SK-N-SH (cell line): Measurements from ENCODE around the gene ADAMTSL1. TPM values are rescaled to one million over a fixed set of nuclear protein-coding genes. Genes with fewer than 3 reads are reported as not detected.

ENCODE experiments used
- CTCF ChIA-PET: fragments of 300-600, 350-600 bp; formaldehyde crosslinking; extraction: SDS; loops from one replicate; lab custom pipeline; 2021; lab: Yijun Ruan, JAX
- POLR2A ChIA-PET: fragments of 350-600 bp; sonication (Branson Sonifier 250); formaldehyde crosslinking; extraction: SDS; loops from one replicate; lab custom pipeline; 2020; ENCODE audit warnings: antibody characterized with exemption, inconsistent platforms; lab: Yijun Ruan, JAX
- DNase-seq: peaks from one replicate; pipeline ENCODE4 v3.0.0; 2012
- H2AFZ ChIP-seq: fragments of 200-600 bp; sonication (generic); 2 replicates; pipeline ENCODE4 v1.8.1; 2016; ENCODE audit warnings: antibody characterized with exemption, mild to moderate bottlenecking, low read depth
- H3F3A ChIP-seq: fragments of 200-600 bp; sonication (generic); replicated peaks from 2 replicates; pipeline ENCODE3; 2016; ENCODE audit warnings: antibody characterized with exemption, mild to moderate bottlenecking; ENCODE audit not compliant: insufficient read depth
- H3K27ac ChIP-seq, 2 experiments: fragments of 200-500 bp in 1 of 2; fragments of 200-600 bp in 1 of 2; sonication (Bioruptor generic) in 1 of 2; sonication (generic), shearing (Covaris generic) in 1 of 2; 2 replicates each; pipeline versions ENCODE4 v1.5.1 to v1.6.1; 2014 to 2016; ENCODE audit warnings: low read depth in 2 of 2, inconsistent platforms in 1 of 2, low read length in 1 of 2, mild to moderate bottlenecking in 1 of 2, mixed read lengths in 1 of 2
- H3K27me3 ChIP-seq: fragments of 200-600 bp; sonication (generic), shearing (Covaris generic); 2 replicates; pipeline ENCODE4 v1.6.1; 2016; ENCODE audit warnings: mixed run types; ENCODE audit not compliant: insufficient read depth
- H3K36me3 ChIP-seq, 2 experiments: fragments of 200-500 bp in 1 of 2; fragments of 200-600 bp in 1 of 2; sonication (Bioruptor generic) in 1 of 2; sonication (generic) in 1 of 2; replicated peaks in 1 of 2; 2 replicates each; pipeline versions ENCODE3 to v1.5.1; 2014 to 2016; ENCODE audit warnings: low read length in 1 of 2, mild to moderate bottlenecking in 1 of 2; ENCODE audit not compliant: insufficient read depth in 2 of 2, control insufficient read depth in 1 of 2
- H3K4me1 ChIP-seq, 2 experiments: fragments of 200-500 bp in 1 of 2; fragments of 200-600 bp in 1 of 2; sonication (Bioruptor generic) in 1 of 2; sonication (generic), shearing (Covaris generic) in 1 of 2; 2 replicates each; pipeline versions ENCODE4 v1.5.1 to v1.6.1; 2014 to 2016; ENCODE audit warnings: low read depth in 1 of 2, low read length in 1 of 2, mixed run types in 1 of 2; ENCODE audit not compliant: insufficient read depth in 2 of 2, control insufficient read depth in 1 of 2
- H3K4me2 ChIP-seq: fragments of 200-600 bp; sonication (generic), shearing (Covaris generic); 2 replicates; pipeline ENCODE4 v1.6.1; 2017; ENCODE audit warnings: mixed run types
- H3K4me3 ChIP-seq, 2 experiments: fragments of 200-500 bp in 1 of 2; fragments of 200-600 bp in 1 of 2; sonication (Bioruptor generic) in 1 of 2; sonication (generic), shearing (Covaris generic) in 1 of 2; 2 replicates each; pipeline versions ENCODE4 v1.5.1 to v1.8.1; 2014 to 2016; ENCODE audit warnings: low read depth in 2 of 2, inconsistent platforms in 1 of 2, low read length in 1 of 2, mild to moderate bottlenecking in 1 of 2, mixed read lengths in 1 of 2, moderate library complexity in 1 of 2
- H3K79me2 ChIP-seq: fragments of 200-600 bp; sonication (generic); 2 replicates; pipeline ENCODE4 v1.8.1; 2017; ENCODE audit warnings: mild to moderate bottlenecking; ENCODE audit not compliant: insufficient read depth
- H3K9ac ChIP-seq: fragments of 200-600 bp; sonication (generic); 2 replicates; pipeline ENCODE4 v1.6.1; 2017; ENCODE audit warnings: mixed run types
- H3K9me2 ChIP-seq: fragments of 200-600 bp; sonication (generic); 2 replicates; pipeline ENCODE4 v1.6.1; 2017; ENCODE audit warnings: mixed run types
- H3K9me3 ChIP-seq: fragments of 200-600 bp; sonication (generic); 2 replicates; pipeline ENCODE4 v1.6.1; 2017; ENCODE audit warnings: mixed run types, mild to moderate bottlenecking, moderate library complexity
- H4K20me1 ChIP-seq: fragments of 200-600 bp; sonication (generic); 2 replicates; pipeline ENCODE4 v1.6.1; 2017; ENCODE audit warnings: mild to moderate bottlenecking, mixed run types; ENCODE audit not compliant: insufficient read depth
- CHD2 ChIP-seq: fragments of 150-350 bp; IDR thresholded peaks from 2 replicates; pipeline ENCODE4 v1.6.1; 2018; ENCODE audit warnings: low read length; ENCODE audit not compliant: partially characterized antibody
- EZH2phosphoT487 ChIP-seq: fragments of 200-600 bp; sonication (generic); IDR thresholded peaks from 2 replicates; pipeline ENCODE4 v1.6.1; 2017; ENCODE audit warnings: low read depth, mixed run types, mild to moderate bottlenecking, antibody characterized with exemption, moderate library complexity, borderline replicate concordance
- FOSL2 ChIP-seq: IDR thresholded peaks from 2 replicates; pipeline ENCODE4 v1.4.0; 2012; ENCODE audit warnings: low read depth, mild to moderate bottlenecking, moderate library complexity, borderline replicate concordance
- FOXJ3 ChIP-seq: sonication (generic); formaldehyde crosslinking; IDR thresholded peaks from 2 replicates; pipeline ENCODE4 v1.5.1; 2020; ENCODE audit warnings: mild to moderate bottlenecking, missing genetic modification reagents
- GABPA ChIP-seq: IDR thresholded peaks from 2 replicates; pipeline ENCODE4 v1.4.0; 2012; ENCODE audit warnings: low read depth, mild to moderate bottlenecking
- GATA2 ChIP-seq: sonication (generic); formaldehyde crosslinking; IDR thresholded peaks from 2 replicates; pipeline ENCODE4 v1.5.0; 2020; ENCODE audit warnings: mild to moderate bottlenecking, missing genetic modification reagents
- JUND ChIP-seq: IDR thresholded peaks from 2 replicates; pipeline ENCODE4 v1.4.0; 2012
- MEF2A ChIP-seq: IDR thresholded peaks from 2 replicates; pipeline ENCODE4 v1.4.0; 2012; ENCODE audit warnings: low read depth, borderline replicate concordance
- NRF1 ChIP-seq: IDR thresholded peaks from 2 replicates; pipeline ENCODE4 v1.6.1; 2012; ENCODE audit warnings: low read depth, mild to moderate bottlenecking, low read length
- PBX3 ChIP-seq: IDR thresholded peaks from 2 replicates; pipeline ENCODE4; 2012
- RAD21 ChIP-seq: IDR thresholded peaks from 2 replicates; pipeline ENCODE4 v1.6.1; 2012; ENCODE audit warnings: mild to moderate bottlenecking, low read length
- RCOR1 ChIP-seq: fragments of 150-350 bp; IDR thresholded peaks from 2 replicates; pipeline ENCODE4 v1.6.1; 2017; ENCODE audit warnings: antibody characterized with exemption, low read length
- RFX5 ChIP-seq: IDR thresholded peaks from 2 replicates; pipeline ENCODE4 v1.6.1; 2012; ENCODE audit warnings: mild to moderate bottlenecking, improper control_type of control experiment, low read length
- SIN3A ChIP-seq: IDR thresholded peaks from 2 replicates; pipeline ENCODE4 v1.6.1; 2012; ENCODE audit warnings: low read depth, mild to moderate bottlenecking, low read length, moderate library complexity, borderline replicate concordance
- ZBTB33 ChIP-seq: IDR thresholded peaks from 2 replicates; pipeline ENCODE4 v1.4.0; 2012; ENCODE audit warnings: low read depth, borderline replicate concordance
- WGBS: methylation state at CpG from one replicate; pipeline ENCODE4 v1.1.6; 2017; ENCODE audit warnings: low lambda C conversion rate; 5-methylcytosine and 5-hydroxymethylcytosine counted together
- polyA plus RNA-seq, 3 experiments: library from polyadenylated mRNA; depleted of rRNA; stranded (reverse); fragments of >200 nt; gene quantifications; 2 replicates each; pipeline ENCODE4 v1.2.3, GENCODE V29; 2012
- TF ChIP-seq, protein P1 (sequence below): IDR thresholded peaks from 2 replicates; pipeline ENCODE4 v1.4.0; 2012; ENCODE audit warnings: low read depth
- TF ChIP-seq, protein P2 (sequence below): fragments of 150-350 bp; IDR thresholded peaks from 2 replicates; pipeline ENCODE4 v1.6.1; 2016; ENCODE audit warnings: mild to moderate bottlenecking, low read depth, low read length

ADAMTSL1 gene
- polyA plus RNA-seq, 1 of the 3 experiments (the other 2 are of a cell fraction): 114 TPM

- Histone ChIP-seq H3K27me3 (no peaks in the 10 kb centered on the region), H3K9me3 (no peaks in the 10 kb centered on the region), H3K27ac (no peak overlapping the region), H3F3A (peaks cover 34% of the 10 kb centered on the region), H3K9ac (no peak overlapping the region), H3K79me2 (peaks cover 38% of the 10 kb centered on the region), H3K9me2 (no peaks in the 10 kb centered on the region), H4K20me1 (no peaks in the 10 kb centered on the region), H3K36me3 (peaks cover 6 to 34% of the 10 kb centered on the region in 2 experiments), H3K4me2 (no peak overlapping the region), H3K4me1 (peaks cover 12 to 35% of the 10 kb centered on the region in 2 experiments), H2AFZ (no peak overlapping the region), H3K4me3 (no peak overlapping the region)
- ChIA-PET CTCF (interaction anchor here (1.3 kb wide), 1 partner anchor 362 kb away, joined by 4 read pairs; no protein-coding TSS in a partner anchor), POLR2A (no interaction called here)
- no peak for DNase-seq
- 82% methylated on average over 4 of the region's 4 CpGs for WGBS
- TF ChIP-seq SIN3A (no peak), CHD2 (no peak), FOXJ3 (CRISPR knock-in tag) (no peak), RFX5 (no peak), JUND (no peak)
Measured at GRCh38 chr9:18800579-18800978, 326.6 kb downstream of the ADAMTSL1 start.

DNA sequence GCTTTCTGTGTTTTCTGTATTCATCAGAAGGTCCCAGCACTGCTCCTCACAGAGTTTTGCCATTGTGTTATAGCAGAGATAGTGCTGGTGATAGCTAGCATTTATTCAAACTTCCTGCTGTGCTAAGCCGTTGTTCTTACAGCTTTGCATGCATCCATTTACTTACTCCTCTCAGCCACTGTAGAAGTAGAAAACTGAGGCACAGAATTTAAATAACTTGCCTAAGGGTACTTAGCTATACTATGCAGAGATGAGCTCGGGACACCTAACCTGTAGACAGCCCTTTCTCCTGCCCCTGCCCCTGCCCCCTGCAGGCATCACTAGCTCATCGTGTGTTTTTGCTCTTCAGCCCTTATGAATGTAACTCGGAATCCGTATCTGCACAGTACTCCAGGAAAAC lies 331.4 kb downstream of the ADAMTSL1 start:
- Histone ChIP-seq H3K27me3 (no peaks in the 10 kb centered on the region), H3K79me2 (peaks cover 51% of the 10 kb centered on the region), H3K27ac (no peak overlapping the region), H3F3A (peaks cover 6% of the 10 kb centered on the region), H4K20me1 (no peaks in the 10 kb centered on the region), H3K9me2 (no peaks in the 10 kb centered on the region), H3K36me3 (peaks cover 0 to 53% of the 10 kb centered on the region in 2 experiments), H2AFZ (no peak overlapping the region), H3K4me1 (no peaks in the 10 kb centered on the region), H3K9ac (no peak overlapping the region), H3K4me3 (no peak overlapping the region), H3K4me2 (no peak overlapping the region), H3K9me3 (no peaks in the 10 kb centered on the region)
- CTCF ChIA-PET: interaction anchor here (0.7 to 1.4 kb wide), 4 partner anchors 19 to 367 kb away, joined by 3 to 4 read pairs (median 3); no protein-coding TSS in a partner anchor
- POLR2A ChIA-PET: no interaction called here
- TF ChIP-seq MEF2A (no peak), SIN3A (no peak), JUND (no peak), ZBTB33 (no peak), RAD21 (no peak), NRF1 (no peak), RCOR1 (no peak), FOSL2 (no peak), EZH2phosphoT487 (no peak), GABPA (no peak), PBX3 (no peak), GATA2 (CRISPR knock-in tag) (no peak)
- TF ChIP-seq, protein P1, sequence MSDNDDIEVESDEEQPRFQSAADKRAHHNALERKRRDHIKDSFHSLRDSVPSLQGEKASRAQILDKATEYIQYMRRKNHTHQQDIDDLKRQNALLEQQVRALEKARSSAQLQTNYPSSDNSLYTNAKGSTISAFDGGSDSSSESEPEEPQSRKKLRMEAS: no peak
- TF ChIP-seq, protein P2, sequence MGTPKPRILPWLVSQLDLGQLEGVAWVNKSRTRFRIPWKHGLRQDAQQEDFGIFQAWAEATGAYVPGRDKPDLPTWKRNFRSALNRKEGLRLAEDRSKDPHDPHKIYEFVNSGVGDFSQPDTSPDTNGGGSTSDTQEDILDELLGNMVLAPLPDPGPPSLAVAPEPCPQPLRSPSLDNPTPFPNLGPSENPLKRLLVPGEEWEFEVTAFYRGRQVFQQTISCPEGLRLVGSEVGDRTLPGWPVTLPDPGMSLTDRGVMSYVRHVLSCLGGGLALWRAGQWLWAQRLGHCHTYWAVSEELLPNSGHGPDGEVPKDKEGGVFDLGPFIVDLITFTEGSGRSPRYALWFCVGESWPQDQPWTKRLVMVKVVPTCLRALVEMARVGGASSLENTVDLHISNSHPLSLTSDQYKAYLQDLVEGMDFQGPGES: no peak
- WGBS: 86% methylated on average over 5 of the region's 5 CpGs
- DNase-seq: no peak
